ENCODE data around the gene OR51E2. TPM values are rescaled to one million over a fixed set of nuclear protein-coding genes. Genes with fewer than 3 reads are reported as not detected.
"Not testable (repeated sequence)": the region's sequence is repeated elsewhere in the genome, so short reads cannot be mapped to it uniquely, and the experiment has no call there.

OR51E2 gene
- under 1 TPM; 0.64 to 1.00 (median 0.72) TPM for polyA plus RNA-seq (ENCODE audit: insufficient read length in 4 of 4)

GRCh38 chr11:4697585-4697984 lies at the start of gene OR51E2:
Gene OR51E2 (minus strand): TSS chr11:4697853. CDS start chr11:4682711, 15,142 bp downstream.
- DNase-seq (ENCODE audit: low read depth in 4 of 4, low spot score in 3 of 4), result no peak

- DNase-seq (ENCODE audit: low read depth in 4 of 4, low spot score in 3 of 4), result no peak
These were observed 43.1 kb upstream of the OR51E2 start for GRCh38 chr11:4740735-4741134.

- DNase-seq (ENCODE audit: low read depth in 4 of 4, low spot score in 3 of 4), result no peak
These were observed 29.5 kb upstream of the OR51E2 start for GRCh38 chr11:4727171-4727570.

- DNase-seq (ENCODE audit: low read depth in 4 of 4, low spot score in 3 of 4), result not testable (repeated sequence)
These were observed 25.2 kb upstream of the OR51E2 start for GRCh38 chr11:4722616-4723534.

- no peak for DNase-seq (ENCODE audit: low read depth in 4 of 4, low spot score in 3 of 4)
These were observed 16.6 kb upstream of the OR51E2 start for GRCh38 chr11:4714300-4714699.

- no peak for DNase-seq (ENCODE audit: low read depth in 4 of 4, low spot score in 3 of 4)
These were observed 15.6 kb upstream of the OR51E2 start for GRCh38 chr11:4713241-4713640.

GRCh38 chr11:4704790-4705334 lies 7.2 kb upstream of the OR51E2 start:
- DNase-seq (ENCODE audit: low read depth in 4 of 4, low spot score in 3 of 4), result no peak

GRCh38 chr11:4704054-4704789 lies 6.6 kb upstream of the OR51E2 start, which contains the start of gene MMP26:
Gene MMP26 (plus strand): TSS chr11:4704784.
- peak; percentile 44 to 54 (median 50) for DNase-seq (ENCODE audit: low read depth in 4 of 4, low spot score in 3 of 4)

GRCh38 chr11:4700436-4700820 lies 2.8 kb upstream of the OR51E2 start:
- no peak for DNase-seq (ENCODE audit: low read depth in 4 of 4, low spot score in 3 of 4)

GRCh38 chr11:4699697-4700435 lies 2.2 kb upstream of the OR51E2 start:
- DNase-seq (ENCODE audit: low read depth in 4 of 4, low spot score in 3 of 4), result no peak

GRCh38 chr11:4695442-4695841 lies 2.2 kb downstream of the OR51E2 start:
- no peak for DNase-seq (ENCODE audit: low read depth in 4 of 4, low spot score in 3 of 4)

GRCh38 chr11:4684631-4685285 lies 12.9 kb downstream of the OR51E2 start:
- no peak for DNase-seq (ENCODE audit: low read depth in 4 of 4, low spot score in 3 of 4)

GRCh38 chr11:4682623-4683419 lies 14.8 kb downstream of the OR51E2 start:
- no peak for DNase-seq (ENCODE audit: low read depth in 4 of 4, low spot score in 3 of 4)

GRCh38 chr11:4680341-4680740 lies 17.3 kb downstream of the OR51E2 start:
- DNase-seq (ENCODE audit: low read depth in 4 of 4, low spot score in 3 of 4), result peak in 1 of 4 donors; percentile 32

- peak in 2 of 4 donors; percentile 29 to 44 for DNase-seq (ENCODE audit: low read depth in 4 of 4, low spot score in 3 of 4)
These were observed 19.7 kb downstream of the OR51E2 start for GRCh38 chr11:4677948-4678347.

- DNase-seq (ENCODE audit: low read depth in 4 of 4, low spot score in 3 of 4), result no peak
These were observed 23.9 kb downstream of the OR51E2 start for GRCh38 chr11:4673781-4674180.

GRCh38 chr11:4672470-4672869 lies 25.2 kb downstream of the OR51E2 start:
- no peak for DNase-seq (ENCODE audit: low read depth in 4 of 4, low spot score in 3 of 4)

GRCh38 chr11:4671741-4672140 lies 25.9 kb downstream of the OR51E2 start:
- DNase-seq (ENCODE audit: low read depth in 4 of 4, low spot score in 3 of 4), result no peak

- DNase-seq (ENCODE audit: low read depth in 4 of 4, low spot score in 3 of 4), result no peak
These were observed 32.2 kb downstream of the OR51E2 start for GRCh38 chr11:4665424-4665823.
